ENCODE results near the gene PHF14.
"Not testable (repeated sequence)": the region's sequence is repeated elsewhere in the genome, so short reads cannot be mapped to it uniquely, and the experiment has no call there.

- not testable (repeated sequence) for TF ChIP-seq POLR2A, CTCF (IDR thresholded peaks at IDR 0.05)
Observed at GRCh38 chr7:10950974-10951578, 22.6 kb upstream of the PHF14 start.
